AG10803 (cell line): ENCODE results near the gene CAMK1D.
"Not testable (repeated sequence)": the region's sequence is repeated elsewhere in the genome, so short reads cannot be mapped to it uniquely, and the experiment has no call there.

Experiments
- DNase-seq: peaks from one replicate; pipeline ENCODE4 v3.0.0; 2010; ENCODE audit warnings: low read depth
- H3K4me3 ChIP-seq: 2 replicates; pipeline ENCODE4 v1.5.1; 2011; ENCODE audit warnings: mild to moderate bottlenecking, low read length, control low read depth
- TF ChIP-seq, protein P1 (sequence below): conservative IDR thresholded peaks from 2 replicates; pipeline ENCODE4 v1.5.1; 2011; ENCODE audit warnings: mild to moderate bottlenecking, low read length, control low read depth, inconsistent platforms

CAMK1D gene

DNA sequence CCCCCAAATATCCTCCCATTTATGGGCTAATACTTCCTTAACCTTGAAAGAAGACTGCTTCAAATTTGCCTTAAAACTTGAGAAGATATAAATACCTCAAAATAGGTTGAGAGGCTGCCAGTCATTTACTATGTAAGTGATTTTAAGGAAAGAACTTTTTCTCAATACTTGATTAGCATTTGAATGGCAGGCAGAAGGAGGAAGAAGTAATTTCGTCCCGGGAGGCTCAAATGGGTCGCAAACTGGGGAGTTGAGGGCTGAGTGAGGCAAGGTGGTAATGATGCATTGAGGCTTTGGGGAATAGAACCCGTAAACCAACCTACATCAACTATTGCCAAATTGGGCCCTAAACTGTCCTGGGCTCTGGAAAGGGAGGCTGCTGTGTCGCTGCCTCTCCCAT lies 11.1 kb downstream of the CAMK1D start:
- TF ChIP-seq, protein P1, sequence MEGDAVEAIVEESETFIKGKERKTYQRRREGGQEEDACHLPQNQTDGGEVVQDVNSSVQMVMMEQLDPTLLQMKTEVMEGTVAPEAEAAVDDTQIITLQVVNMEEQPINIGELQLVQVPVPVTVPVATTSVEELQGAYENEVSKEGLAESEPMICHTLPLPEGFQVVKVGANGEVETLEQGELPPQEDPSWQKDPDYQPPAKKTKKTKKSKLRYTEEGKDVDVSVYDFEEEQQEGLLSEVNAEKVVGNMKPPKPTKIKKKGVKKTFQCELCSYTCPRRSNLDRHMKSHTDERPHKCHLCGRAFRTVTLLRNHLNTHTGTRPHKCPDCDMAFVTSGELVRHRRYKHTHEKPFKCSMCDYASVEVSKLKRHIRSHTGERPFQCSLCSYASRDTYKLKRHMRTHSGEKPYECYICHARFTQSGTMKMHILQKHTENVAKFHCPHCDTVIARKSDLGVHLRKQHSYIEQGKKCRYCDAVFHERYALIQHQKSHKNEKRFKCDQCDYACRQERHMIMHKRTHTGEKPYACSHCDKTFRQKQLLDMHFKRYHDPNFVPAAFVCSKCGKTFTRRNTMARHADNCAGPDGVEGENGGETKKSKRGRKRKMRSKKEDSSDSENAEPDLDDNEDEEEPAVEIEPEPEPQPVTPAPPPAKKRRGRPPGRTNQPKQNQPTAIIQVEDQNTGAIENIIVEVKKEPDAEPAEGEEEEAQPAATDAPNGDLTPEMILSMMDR = no peak
- no peak for DNase-seq
- no peak overlapping the region for H3K4me3 ChIP-seq

DNA sequence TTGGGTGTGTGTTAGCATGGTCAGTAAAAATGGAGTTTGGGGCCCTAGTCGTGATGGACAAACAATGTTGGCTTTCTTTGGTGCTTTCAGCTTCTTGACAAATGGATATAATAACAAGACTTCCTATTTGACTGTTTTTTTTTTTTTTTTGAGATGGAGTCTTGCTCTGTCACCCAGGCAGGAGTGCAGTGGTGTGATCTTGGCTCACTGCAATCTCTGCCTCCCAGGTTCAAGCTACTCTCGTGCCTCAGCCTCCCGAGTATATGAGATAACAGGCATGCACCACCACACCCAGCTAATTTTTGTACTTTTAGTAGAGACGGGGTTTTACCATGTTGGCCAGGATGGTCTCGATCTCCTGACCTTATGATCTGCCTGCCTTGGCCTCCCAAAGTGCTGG lies 11.8 kb downstream of the CAMK1D start:
- H3K4me3 ChIP-seq, DNase-seq: not testable (repeated sequence)

DNA sequence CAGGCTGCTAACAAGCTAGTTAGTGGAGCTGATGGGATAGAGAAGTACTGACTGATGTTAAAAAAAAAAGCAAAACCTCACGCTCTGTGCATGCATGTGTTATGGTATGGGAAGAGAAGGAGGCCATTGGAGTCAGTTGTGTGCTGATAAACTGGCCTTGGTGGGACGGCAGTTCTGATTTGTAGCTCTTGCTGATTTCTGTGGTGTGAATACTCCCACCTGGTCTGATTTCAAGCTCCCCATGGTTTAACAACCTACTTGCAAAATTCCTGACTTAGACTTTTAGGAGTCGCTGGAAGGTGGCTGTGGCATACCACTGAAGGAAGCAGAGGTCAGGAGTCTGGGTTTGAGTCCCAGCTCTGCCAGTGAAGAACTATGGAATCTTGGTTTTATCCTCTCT lies 15.2 kb downstream of the CAMK1D start:
- TF ChIP-seq, protein P1 = no peak
- no peak overlapping the region for H3K4me3 ChIP-seq
- DNase-seq = no peak

DNA sequence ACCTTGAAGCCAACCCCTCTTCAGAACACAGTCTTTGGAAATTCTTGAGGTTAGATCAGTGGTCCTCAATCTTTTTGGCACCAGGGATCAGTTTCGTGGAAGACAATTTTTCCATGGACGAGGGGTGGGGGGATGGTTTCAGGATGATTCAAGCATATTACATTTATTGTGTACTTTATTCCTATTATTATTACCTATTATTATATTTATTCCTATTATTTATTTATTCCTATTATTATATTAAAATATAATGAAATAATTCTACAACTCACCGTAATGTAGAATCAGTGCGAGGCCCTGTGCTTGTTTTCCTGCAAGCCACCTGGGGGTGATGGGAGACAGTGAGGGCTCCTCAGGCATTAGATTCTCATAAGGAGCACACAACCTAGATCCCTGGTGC lies 17.9 kb downstream of the CAMK1D start:
- no peak for DNase-seq
- TF ChIP-seq, protein P1 = no peak
- H3K4me3 ChIP-seq = no peak overlapping the region

DNA sequence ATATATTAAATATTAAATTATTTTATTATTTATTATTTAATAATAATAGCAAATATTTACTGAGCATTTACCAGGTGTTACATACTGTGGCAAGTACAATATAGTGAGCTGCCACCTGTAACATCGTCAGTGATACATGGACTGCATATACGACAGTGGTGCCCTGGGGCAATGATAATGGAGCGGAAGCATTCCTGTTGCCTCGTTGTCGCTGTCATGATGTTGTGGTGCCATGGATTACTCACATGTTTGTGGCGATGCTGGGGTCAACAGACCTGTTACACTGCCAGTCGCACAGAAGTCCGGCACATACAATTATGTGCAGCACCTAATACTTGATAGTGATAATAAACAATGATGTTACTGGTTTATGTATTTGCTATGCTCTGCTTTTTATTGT lies 20.6 kb downstream of the CAMK1D start:
- H3K4me3 ChIP-seq = no peak overlapping the region
- DNase-seq = no peak
- TF ChIP-seq, protein P1 = no peak

DNA sequence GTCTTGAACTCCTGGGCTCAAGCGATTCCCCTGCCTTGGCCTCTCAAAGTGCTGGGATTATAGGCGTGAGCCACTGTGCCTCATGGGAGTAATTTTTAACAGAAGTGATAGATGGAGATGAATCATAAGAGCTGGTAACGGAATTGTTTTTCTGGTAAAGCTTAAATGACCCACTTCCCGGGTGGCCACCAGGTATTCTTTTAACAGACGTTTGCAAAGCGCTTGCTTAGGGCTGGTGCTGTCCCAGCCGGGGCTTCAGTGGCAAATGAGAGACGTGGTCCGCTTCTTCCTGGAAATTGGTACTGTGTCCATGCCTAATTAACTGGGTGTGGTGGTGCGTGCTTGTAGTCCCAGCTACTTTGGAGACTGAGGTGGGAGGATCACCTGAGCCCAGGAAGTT lies 23.5 kb downstream of the CAMK1D start:
- DNase-seq = no peak
- H3K4me3 ChIP-seq = no peak overlapping the region
- TF ChIP-seq, protein P1 = no peak

DNA sequence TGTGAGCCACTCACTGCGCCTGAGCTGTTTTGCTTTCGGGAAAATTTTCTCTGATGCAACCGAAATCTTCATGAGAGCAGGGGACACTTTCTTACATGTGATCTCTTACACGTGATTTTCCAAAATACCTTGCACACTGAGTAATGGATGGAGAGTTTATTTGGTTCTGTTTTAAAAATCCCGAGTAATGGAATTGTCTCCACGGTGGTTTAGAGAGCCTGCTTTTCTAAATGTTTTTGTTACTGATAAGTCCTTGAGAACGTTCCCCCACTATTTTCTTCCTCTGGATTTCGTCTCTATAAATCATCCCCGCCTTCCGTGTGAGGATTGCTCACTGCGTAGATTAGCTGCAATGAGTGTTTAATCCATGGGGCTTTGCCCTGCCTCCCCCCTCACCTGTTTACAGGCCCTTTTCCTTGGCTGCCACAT lies 25.7 kb downstream of the CAMK1D start:
- TF ChIP-seq, protein P1 = no peak
- DNase-seq = no peak
- H3K4me3 ChIP-seq = no peak overlapping the region

DNA sequence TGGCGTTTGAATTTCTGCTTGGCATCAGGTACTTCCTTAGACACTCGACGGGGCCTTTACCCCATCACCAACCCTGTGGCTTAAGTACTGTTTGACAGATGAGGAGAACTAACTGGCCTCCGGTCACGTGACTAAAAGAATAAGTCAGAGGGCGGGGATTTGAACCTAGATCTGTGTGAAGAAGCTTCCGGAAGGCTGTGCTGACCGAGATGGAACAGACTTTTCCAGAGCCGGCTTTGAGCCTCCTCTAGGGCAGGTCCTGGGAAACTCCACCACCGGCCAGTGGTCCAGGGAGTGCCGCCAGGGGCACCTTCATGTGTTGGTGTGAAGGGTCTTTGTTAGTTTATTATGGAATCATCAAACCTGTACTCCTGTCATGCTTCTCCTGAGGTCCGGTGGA lies 26.9 kb downstream of the CAMK1D start:
- no peak overlapping the region for H3K4me3 ChIP-seq
- no peak for DNase-seq
- TF ChIP-seq, protein P1 = no peak
